AG04449 (cell line): ENCODE results near the gene CDON.

ENCODE experiments used
- CTCF ChIA-PET: fragments of 350-600 bp; formaldehyde crosslinking; extraction: SDS; loops from one replicate; lab custom pipeline; 2021; ENCODE audit warnings: antibody characterized with exemption; lab: Yijun Ruan, JAX
- POLR2A ChIA-PET: fragments of 400-600, 350-600 bp; formaldehyde crosslinking; extraction: SDS; loops from one replicate; lab custom pipeline; 2020; ENCODE audit warnings: antibody characterized with exemption, inconsistent platforms; lab: Yijun Ruan, JAX
- DNase-seq: peaks from one replicate; pipeline ENCODE4 v3.0.0-alpha.2; 2010; ENCODE audit warnings: low read depth, low spot score
- H3K4me3 ChIP-seq: 2 replicates; pipeline ENCODE4 v1.5.1; 2011; ENCODE audit warnings: low read depth, mild to moderate bottlenecking, control low read depth, low read length
- CTCF ChIP-seq: IDR thresholded peaks from one replicate; pipeline ENCODE4 v1.5.1; 2011; ENCODE audit warnings: mild to moderate bottlenecking, moderate library complexity, low read length, control low read depth, inconsistent platforms; ENCODE audit not compliant: insufficient read depth; ENCODE audit errors: missing control alignments

The CDON gene

GRCh38 chr11:125951731-125952130 lies 110.9 kb downstream of the CDON start:
- ChIA-PET CTCF (no interaction called here), POLR2A (no interaction called here)
- DNase-seq = no peak
- TF ChIP-seq CTCF = no peak
- H3K4me3 ChIP-seq = no peak overlapping the region

GRCh38 chr11:125950696-125951651 lies 111.7 kb downstream of the CDON start:
- DNase-seq = no peak
- H3K4me3 ChIP-seq = no peak overlapping the region
- no peak for TF ChIP-seq CTCF
- POLR2A ChIA-PET = no interaction called here
- CTCF ChIA-PET = interaction anchor here (1.7 kb wide), 1 partner anchor 9 kb away, joined by 3 read pairs; no protein-coding TSS in a partner anchor

- POLR2A ChIA-PET = no interaction called here
- DNase-seq = no peak
- no peak for TF ChIP-seq CTCF
- CTCF ChIA-PET = interaction anchor here (1.7 kb wide), 1 partner anchor 8 kb away, joined by 3 read pairs; no protein-coding TSS in a partner anchor
- H3K4me3 ChIP-seq = no peak overlapping the region
Measured at GRCh38 chr11:125950178-125950490, 112.5 kb downstream of the CDON start.

- CTCF ChIA-PET = interaction anchor here (1.3 to 1.7 kb wide), 2 partner anchors 7 to 9 kb away, joined by 3 read pairs; no protein-coding TSS in a partner anchor
Measured at GRCh38 chr11:125949271-125950177, 113.1 kb downstream of the CDON start.

GRCh38 chr11:125948278-125949051 lies 114.2 kb downstream of the CDON start:
- ChIA-PET CTCF (interaction anchor here (1.3 kb wide), 1 partner anchor 8 kb away, joined by 3 read pairs; no protein-coding TSS in a partner anchor), POLR2A (no interaction called here)
- TF ChIP-seq CTCF = no peak
- no peak overlapping the region for H3K4me3 ChIP-seq
- DNase-seq = no peak

More at GRCh38 chr11:125949271-125950177, 113.1 kb downstream of the CDON start:
- H3K4me3 ChIP-seq = no peak overlapping the region
- TF ChIP-seq CTCF = no peak
- POLR2A ChIA-PET = no interaction called here
- no peak for DNase-seq
